HG03378 (cell line): Measurements from ENCODE around the gene NREP.

Experiments
- ATAC-seq: cut with Tn5 transposase; IDR thresholded peaks from one replicate; pipeline ENCODE4 v1.9.1; 2021; ENCODE audit warnings: mild to moderate bottlenecking, moderate library complexity; ENCODE audit not compliant: unreplicated experiment

NREP gene

GRCh38 chr5:111765613-111766571 is 8.9 kb upstream of the NREP start:
- no peak for ATAC-seq

DNA sequence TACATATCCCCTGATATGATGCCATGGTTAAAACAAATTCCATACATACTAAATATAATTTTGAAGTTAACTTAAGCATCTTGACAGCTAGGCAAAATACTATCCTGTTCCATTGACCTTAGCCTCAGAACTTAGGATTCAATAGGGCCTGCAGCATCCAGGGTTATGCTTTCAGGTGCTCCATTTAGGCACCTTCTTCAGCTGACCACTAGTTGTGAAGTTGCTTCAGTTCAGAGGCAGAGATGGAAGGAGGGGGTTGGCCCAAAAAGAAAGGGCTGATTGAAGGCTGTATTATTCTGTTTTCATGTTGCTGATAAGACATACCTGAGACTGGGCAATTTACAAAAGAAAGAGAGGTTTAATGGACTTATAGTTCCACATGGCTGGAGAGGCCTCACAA is 7.0 kb upstream of the NREP start:
- ATAC-seq, result no peak

DNA sequence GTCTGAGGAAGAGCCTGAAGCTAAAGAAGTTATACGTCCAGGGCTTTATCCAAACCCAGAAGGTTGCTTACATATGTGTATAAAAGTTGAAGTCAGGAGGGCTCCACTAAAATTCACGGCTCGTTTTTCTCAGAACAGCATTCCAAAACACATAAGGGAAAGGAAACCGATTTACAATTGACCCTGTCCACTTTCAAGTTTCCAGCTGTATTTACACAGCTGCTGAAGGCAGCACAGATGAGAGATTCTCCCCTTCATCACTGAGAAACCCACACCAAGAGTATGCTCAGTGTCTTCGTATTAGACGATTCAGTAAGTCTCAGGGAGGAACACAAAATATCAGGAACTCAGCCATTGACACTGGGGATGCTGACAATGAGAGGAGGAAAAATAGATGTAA is 5.9 kb upstream of the NREP start:
- no peak for ATAC-seq

- no peak for ATAC-seq
Measured at GRCh38 chr5:111758284-111758628, 1.3 kb upstream of the NREP start.

DNA sequence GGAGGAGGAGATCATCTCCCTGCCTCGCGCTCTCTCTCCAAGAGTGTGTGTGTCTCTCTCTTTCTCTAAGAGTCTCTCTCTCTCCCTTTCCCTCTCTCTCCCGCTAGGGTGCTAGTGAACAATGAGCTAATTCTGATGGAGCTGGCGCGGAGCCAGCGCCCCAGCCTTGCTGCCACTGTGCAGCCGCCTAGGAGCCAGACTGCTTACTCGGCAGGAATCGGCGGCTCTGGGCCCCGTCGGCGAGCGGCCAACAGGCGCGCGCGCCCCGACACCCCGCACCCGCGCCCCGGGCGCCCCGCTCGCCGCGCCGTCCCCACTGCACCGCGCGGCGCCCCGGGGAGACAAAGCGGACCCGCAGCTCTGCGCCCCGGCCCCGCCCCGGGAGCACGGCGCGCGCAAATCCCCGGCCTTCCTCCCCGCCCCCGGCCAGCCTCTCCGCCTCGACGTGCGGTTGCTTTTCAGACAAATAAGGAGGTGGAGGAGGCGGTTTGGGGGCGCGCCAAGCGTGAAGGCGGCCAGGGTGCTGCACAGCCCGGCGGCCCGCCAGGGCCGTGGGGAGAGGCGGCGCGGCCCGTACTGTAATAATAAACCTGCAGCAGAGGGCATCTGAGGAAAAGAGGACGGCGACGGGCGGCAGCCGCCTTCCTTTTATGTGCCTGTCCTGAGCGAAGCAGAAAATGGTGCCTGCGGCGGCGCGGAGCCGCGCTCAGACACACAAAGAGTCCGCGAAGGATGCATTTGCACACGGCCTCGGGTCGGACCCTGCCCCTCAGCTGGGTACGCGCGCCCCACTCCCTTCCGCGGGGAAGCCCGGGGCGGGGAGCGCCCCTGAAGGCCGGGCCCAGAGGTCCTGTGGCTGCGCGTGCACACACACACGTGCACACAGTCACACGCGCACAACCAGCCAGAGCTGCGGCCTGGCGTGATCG is 625 bp upstream of the NREP start:
- peak; percentile 71 for ATAC-seq

- no peak for ATAC-seq
Measured at GRCh38 chr5:111755942-111756381, 1.0 kb downstream of the NREP start.

GRCh38 chr5:111755345-111755941 is 1.6 kb downstream of the NREP start:
- no peak for ATAC-seq

- ATAC-seq, result no peak
Measured at GRCh38 chr5:111753884-111754589, 3.0 kb downstream of the NREP start.

GRCh38 chr5:111752426-111752965 is 4.5 kb downstream of the NREP start:
- ATAC-seq, result no peak

DNA sequence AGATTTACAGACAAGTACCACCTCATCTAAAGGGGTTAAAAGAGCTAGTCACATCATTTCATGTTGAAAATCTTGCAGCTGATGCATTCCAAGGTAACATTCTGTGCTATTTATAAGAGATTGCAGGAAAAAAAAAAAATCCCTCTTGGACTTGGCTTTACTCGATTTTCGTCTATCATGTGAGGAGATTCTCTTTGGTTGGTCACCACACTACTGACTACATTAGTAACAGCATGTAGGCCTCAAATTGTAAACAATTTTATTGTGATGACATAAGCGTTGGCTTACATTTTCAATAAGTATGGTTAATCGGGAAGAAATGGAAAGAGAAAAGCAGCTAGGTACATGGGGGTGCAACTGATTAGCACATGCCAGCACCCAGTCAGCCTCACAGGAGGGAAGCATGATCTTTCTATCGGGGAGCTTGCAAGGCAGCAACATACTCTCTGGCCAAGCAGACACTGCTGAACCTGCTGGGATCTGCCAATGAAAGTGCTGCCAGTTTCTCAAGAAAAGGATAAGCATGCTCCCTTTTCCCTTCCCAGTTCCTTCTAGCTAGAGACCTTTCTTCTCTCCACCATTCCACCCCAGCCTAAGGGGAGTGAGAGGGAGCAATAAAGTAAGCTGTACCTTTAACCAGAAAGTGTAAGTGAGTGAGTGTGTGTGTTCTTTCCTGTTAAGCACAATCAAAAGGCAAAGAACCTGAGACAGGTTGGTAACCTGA is 7.5 kb downstream of the NREP start:
- ATAC-seq, result no peak

GRCh38 chr5:111748304-111748763 is 8.7 kb downstream of the NREP start:
- no peak for ATAC-seq

- no peak for ATAC-seq
Measured at GRCh38 chr5:111747337-111747736, 9.7 kb downstream of the NREP start.

DNA sequence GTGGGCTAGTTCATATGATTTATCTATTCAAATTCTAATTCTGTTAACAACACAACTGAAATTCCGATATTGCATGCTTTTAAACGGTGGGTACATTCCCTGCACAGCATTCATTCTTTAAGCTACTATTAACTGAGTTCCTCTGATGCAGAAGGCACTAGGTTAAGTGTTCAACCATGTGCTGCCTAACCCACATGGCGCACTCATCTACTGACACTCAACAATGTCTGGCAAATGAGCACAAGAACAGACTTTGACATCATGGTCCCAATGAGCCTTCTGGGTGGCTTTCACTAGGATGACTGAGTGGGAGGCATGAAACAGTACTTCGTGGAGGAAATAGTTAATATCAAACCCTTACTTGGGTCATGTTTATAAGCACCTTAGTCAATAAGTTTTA is 10.2 kb downstream of the NREP start:
- no peak for ATAC-seq

GRCh38 chr5:111745075-111745739 is 11.8 kb downstream of the NREP start:
- no peak for ATAC-seq

- ATAC-seq, result no peak
Measured at GRCh38 chr5:111744455-111744854, 12.5 kb downstream of the NREP start.

GRCh38 chr5:111743988-111744387 is 13.0 kb downstream of the NREP start:
- no peak for ATAC-seq

- ATAC-seq, result no peak
Measured at GRCh38 chr5:111743512-111743911, 13.5 kb downstream of the NREP start.

GRCh38 chr5:111742177-111742994 is 14.6 kb downstream of the NREP start:
- ATAC-seq, result no peak
